Stimulated activated CD8-positive, alpha-beta memory T cell treated with anti-CD3 and anti-CD28 coated beads, Interleukin-4, amount 100 ng/mL, for 1 hour (primary cell): Measurements from ENCODE around the gene SLAMF9.

Source experiments
- DNase-seq, 2 donors: peaks; one replicate each; pipeline ENCODE4 v3.0.0-alpha.2; 2020; ENCODE audit warnings: low read depth in 2 of 2, low spot score in 1 of 2

Gene SLAMF9

GRCh38 chr1:159977364-159978106 is 23.5 kb upstream of the SLAMF9 start:
- DNase-seq = no peak

- no peak for DNase-seq
Observed at GRCh38 chr1:159974350-159974965, 20.4 kb upstream of the SLAMF9 start.

GRCh38 chr1:159973350-159973940 is 19.4 kb upstream of the SLAMF9 start:
- no peak for DNase-seq

GRCh38 chr1:159972443-159973205 is 18.6 kb upstream of the SLAMF9 start:
- no peak for DNase-seq

- DNase-seq = no peak
Observed at GRCh38 chr1:159970932-159971342, 16.9 kb upstream of the SLAMF9 start.

- DNase-seq = no peak
Observed at GRCh38 chr1:159968901-159969300, 14.9 kb upstream of the SLAMF9 start.

GRCh38 chr1:159965263-159965662 is 11.2 kb upstream of the SLAMF9 start:
- DNase-seq = no peak

- DNase-seq = no peak
Observed at GRCh38 chr1:159964144-159964543, 10.1 kb upstream of the SLAMF9 start.

- no peak for DNase-seq
Observed at GRCh38 chr1:159962176-159962575, 8.1 kb upstream of the SLAMF9 start.

- DNase-seq = no peak
Observed at GRCh38 chr1:159961636-159962035, 7.6 kb upstream of the SLAMF9 start.

- no peak for DNase-seq
Observed at GRCh38 chr1:159960721-159961381, 6.8 kb upstream of the SLAMF9 start.

GRCh38 chr1:159959451-159959850 is 5.4 kb upstream of the SLAMF9 start:
- DNase-seq = no peak

GRCh38 chr1:159958719-159959380 is 4.8 kb upstream of the SLAMF9 start:
- DNase-seq = no peak

GRCh38 chr1:159957824-159958268 is 3.8 kb upstream of the SLAMF9 start:
- no peak for DNase-seq

- DNase-seq = no peak
Observed at GRCh38 chr1:159955456-159955855, 1.4 kb upstream of the SLAMF9 start.

- DNase-seq = no peak
Observed at GRCh38 chr1:159952932-159953331, 1.1 kb downstream of the SLAMF9 start.

- DNase-seq = no peak
Observed at GRCh38 chr1:159951551-159951950, 2.5 kb downstream of the SLAMF9 start.

- no peak for DNase-seq
Observed at GRCh38 chr1:159951016-159951415, 3.0 kb downstream of the SLAMF9 start.

- no peak for DNase-seq
Observed at GRCh38 chr1:159949981-159950381, 4.1 kb downstream of the SLAMF9 start.

- DNase-seq = no peak
Observed at GRCh38 chr1:159949123-159949522, 4.9 kb downstream of the SLAMF9 start.

- no peak for DNase-seq
Observed at GRCh38 chr1:159947942-159948341, 6.1 kb downstream of the SLAMF9 start.
